Measurements from ENCODE around the gene BICRAL.

DNA sequence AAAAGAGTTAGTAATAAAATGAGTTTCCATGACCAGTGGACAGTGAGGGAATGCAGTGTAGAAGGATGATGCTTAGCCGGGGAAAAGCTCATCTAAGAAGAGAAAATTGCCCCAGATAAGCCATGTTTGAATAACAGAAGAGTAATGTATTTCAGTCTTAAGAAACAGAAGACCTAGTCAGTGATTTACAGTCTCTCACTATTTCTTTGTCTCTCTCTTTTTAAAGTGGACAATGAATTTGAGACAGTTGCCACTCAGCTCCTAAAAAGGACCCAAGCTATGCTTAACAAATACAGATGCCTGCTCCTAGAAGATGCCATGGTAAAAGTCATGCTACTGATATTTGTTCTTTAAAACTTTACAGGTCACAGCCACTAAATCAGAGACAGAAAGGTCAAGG, 78.2 kb downstream of the BICRAL start:
- TF ChIP-seq, protein P1, sequence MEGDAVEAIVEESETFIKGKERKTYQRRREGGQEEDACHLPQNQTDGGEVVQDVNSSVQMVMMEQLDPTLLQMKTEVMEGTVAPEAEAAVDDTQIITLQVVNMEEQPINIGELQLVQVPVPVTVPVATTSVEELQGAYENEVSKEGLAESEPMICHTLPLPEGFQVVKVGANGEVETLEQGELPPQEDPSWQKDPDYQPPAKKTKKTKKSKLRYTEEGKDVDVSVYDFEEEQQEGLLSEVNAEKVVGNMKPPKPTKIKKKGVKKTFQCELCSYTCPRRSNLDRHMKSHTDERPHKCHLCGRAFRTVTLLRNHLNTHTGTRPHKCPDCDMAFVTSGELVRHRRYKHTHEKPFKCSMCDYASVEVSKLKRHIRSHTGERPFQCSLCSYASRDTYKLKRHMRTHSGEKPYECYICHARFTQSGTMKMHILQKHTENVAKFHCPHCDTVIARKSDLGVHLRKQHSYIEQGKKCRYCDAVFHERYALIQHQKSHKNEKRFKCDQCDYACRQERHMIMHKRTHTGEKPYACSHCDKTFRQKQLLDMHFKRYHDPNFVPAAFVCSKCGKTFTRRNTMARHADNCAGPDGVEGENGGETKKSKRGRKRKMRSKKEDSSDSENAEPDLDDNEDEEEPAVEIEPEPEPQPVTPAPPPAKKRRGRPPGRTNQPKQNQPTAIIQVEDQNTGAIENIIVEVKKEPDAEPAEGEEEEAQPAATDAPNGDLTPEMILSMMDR (IDR thresholded peaks at IDR 0.05; ENCODE audit: insufficient read depth, low read length, poor library complexity, severe bottlenecking): no peak
- TF ChIP-seq EZH2phosphoT487 (conservative IDR thresholded peaks at IDR 0.05; ENCODE audit: low read length): no peak
